HL-60 (cell line): ENCODE data around the gene MYBPC2.

Source experiments
- DNase-seq, 2 experiments: peaks; one replicate each; pipeline ENCODE4 v3.0.0-alpha.2; 2010 to 2020; ENCODE audit warnings: low read depth in 1 of 2, low spot score in 1 of 2
- H3K27ac ChIP-seq: fragments of 250-450 bp; sonication (Bioruptor Pico); replicated peaks from 2 replicates; pipeline ENCODE4 v1.5.1; 2020; ENCODE audit warnings: mild to moderate bottlenecking, moderate library complexity
- H3K27me3 ChIP-seq: fragments of 250-450 bp; sonication (Bioruptor Pico); 2 replicates; pipeline ENCODE4 v1.5.1; 2021; ENCODE audit warnings: mild to moderate bottlenecking, moderate library complexity; ENCODE audit not compliant: insufficient read depth, poor library complexity, severe bottlenecking
- H3K4me3 ChIP-seq: replicated peaks from 2 replicates; pipeline ENCODE4 v1.5.1; 2011; ENCODE audit warnings: mild to moderate bottlenecking, control low read depth, low read length; ENCODE audit not compliant: insufficient read depth
- CTCF ChIP-seq: IDR thresholded peaks from one replicate; pipeline ENCODE4 v1.5.1; 2011; ENCODE audit warnings: low read length, control low read depth, inconsistent platforms; ENCODE audit not compliant: insufficient read depth
- GABPA ChIP-seq: IDR thresholded peaks from 2 replicates; pipeline ENCODE4 v1.6.1; 2012; ENCODE audit warnings: low read depth
- POLR2AphosphoS5 ChIP-seq: IDR thresholded peaks from 2 replicates; pipeline ENCODE4 v1.6.1; 2012; ENCODE audit warnings: low read depth
- REST ChIP-seq: IDR thresholded peaks from 2 replicates; pipeline ENCODE4 v1.6.1; 2012; ENCODE audit warnings: low read depth; ENCODE audit not compliant: insufficient replicate concordance
- SPI1 ChIP-seq: IDR thresholded peaks from 2 replicates; pipeline ENCODE4 v1.6.1; 2012; ENCODE audit warnings: low read depth, mild to moderate bottlenecking, borderline replicate concordance

The MYBPC2 gene

GRCh38 chr19:50462970-50463369, 30.3 kb downstream of the MYBPC2 start:
- H3K27ac ChIP-seq: no peak overlapping the region
- H3K4me3 ChIP-seq: no peak overlapping the region
- no peak for TF ChIP-seq REST
- TF ChIP-seq GABPA: no peak
- TF ChIP-seq POLR2AphosphoS5: no peak
- no peak for TF ChIP-seq SPI1
- no peak for TF ChIP-seq CTCF
- H3K27me3 ChIP-seq: no peaks in the 10 kb centered on the region
- no peak for DNase-seq

GRCh38 chr19:50464348-50464747, 31.7 kb downstream of the MYBPC2 start:
- no peak overlapping the region for H3K27ac ChIP-seq
- H3K27me3 ChIP-seq: no peaks in the 10 kb centered on the region
- H3K4me3 ChIP-seq: no peak overlapping the region
- no peak for DNase-seq
- TF ChIP-seq POLR2AphosphoS5 (no peak), SPI1 (no peak), GABPA (no peak), CTCF (no peak), REST (no peak)

- DNase-seq: no peak
- no peak overlapping the region for H3K4me3 ChIP-seq
- H3K27me3 ChIP-seq: no peaks in the 10 kb centered on the region
- TF ChIP-seq CTCF (no peak), REST (no peak), SPI1 (no peak), POLR2AphosphoS5 (no peak), GABPA (no peak)
- H3K27ac ChIP-seq: no peak overlapping the region
Observed at GRCh38 chr19:50465000-50465399, 32.3 kb downstream of the MYBPC2 start.
